ENCODE measurements around the gene NFYC.

Gene NFYC

DNA sequence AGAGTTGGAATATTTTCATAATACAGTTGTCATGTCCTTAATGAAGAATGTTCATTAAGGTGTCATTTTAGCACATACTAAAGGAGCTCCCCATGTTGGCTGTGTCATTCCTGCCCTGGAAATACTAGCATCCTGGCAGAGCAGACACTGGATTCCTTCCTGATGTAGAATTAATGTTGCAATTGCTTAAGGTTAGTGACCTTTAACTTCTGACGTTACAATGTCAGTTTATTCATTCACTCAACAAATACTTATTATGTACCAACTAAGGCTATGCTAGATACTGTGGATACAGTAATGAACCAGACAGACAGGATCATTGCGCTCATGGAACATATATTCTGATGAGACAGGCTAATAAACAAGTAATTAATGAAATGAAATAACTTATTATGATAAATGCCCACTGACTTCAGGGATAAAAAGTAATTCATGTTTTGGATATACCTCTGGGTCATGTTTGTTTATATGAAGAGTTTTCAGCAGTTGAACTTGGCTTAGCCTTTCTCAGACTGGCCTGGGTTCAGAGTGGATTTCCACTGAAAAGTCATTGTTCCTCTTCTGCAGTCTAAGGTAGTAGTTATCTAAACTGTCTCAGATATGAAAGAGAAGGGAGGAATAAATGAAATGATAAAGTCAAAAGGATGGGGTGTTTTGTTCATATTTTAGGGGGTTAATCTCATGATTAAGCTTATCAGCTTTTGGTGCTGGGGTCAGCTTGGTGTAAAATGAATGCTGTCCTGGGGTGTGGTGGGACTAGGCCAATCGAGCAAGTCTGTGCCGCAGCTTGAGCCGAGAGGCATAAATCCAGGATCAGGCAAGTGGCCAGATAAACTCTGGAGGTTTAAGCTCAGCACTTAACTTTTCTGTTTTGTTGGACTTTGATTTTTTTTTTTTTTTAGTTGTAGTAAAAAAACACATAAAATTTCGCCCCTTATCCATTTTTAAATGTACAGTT is 48.8 kb downstream of the NFYC start:
- DNase-seq, result no peak

- no peak for DNase-seq
These were observed 49.7 kb downstream of the NFYC start for GRCh38 chr1:40740997-40741736.

DNA sequence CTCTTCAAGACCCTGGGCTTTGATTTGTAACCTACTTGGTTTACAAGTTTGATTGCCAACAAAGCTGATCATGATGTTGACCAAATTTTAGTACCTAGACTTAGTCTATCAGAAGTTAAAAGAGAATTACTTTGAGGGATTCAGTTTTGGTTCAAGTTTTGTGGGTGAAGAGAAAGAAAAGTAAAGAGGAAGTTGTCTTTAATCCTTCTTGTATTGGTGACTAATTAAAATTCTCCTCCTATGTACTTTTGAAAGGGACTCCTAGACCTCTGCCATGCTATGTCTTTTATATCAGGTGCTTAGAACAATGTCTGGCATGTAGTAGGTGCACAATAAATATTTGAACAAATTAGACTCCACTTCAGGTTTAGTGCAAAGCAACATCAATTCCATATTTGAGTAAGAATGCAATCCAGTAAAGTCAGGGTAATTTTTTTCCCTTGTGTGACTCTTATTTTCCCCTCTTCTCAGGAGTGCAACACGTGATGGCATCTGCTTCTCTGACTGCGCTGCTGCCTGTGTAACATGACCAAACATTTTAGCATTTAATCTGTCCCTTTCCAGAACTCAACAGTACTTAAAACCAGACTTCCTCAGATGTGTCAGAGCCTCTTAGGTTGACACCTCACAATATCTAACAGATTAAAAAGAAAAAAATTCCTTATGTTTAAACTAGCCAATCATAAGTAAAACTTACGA is 51.0 kb downstream of the NFYC start:
- DNase-seq, result no peak

DNA sequence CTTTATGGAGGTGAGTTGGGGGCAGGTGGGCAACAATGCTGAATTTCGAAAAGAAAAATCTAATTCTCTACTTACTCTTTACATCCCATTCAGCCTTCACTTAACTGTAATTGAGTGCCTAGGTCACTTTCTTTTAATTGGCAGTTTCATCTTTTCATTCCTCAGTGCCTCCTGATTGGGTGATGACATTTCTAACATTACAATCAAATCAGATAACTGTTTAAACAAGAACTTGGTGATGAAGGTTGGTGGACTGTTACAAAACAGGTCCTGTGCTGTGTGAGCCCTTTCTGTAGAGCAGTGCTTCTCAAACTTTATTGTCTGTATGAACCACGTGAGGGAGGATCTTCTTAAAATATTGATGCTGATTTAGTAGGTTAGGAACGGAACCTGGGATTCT is 51.9 kb downstream of the NFYC start:
- no peak for DNase-seq

- no peak for DNase-seq
These were observed 52.4 kb downstream of the NFYC start for GRCh38 chr1:40743860-40744259.

DNA sequence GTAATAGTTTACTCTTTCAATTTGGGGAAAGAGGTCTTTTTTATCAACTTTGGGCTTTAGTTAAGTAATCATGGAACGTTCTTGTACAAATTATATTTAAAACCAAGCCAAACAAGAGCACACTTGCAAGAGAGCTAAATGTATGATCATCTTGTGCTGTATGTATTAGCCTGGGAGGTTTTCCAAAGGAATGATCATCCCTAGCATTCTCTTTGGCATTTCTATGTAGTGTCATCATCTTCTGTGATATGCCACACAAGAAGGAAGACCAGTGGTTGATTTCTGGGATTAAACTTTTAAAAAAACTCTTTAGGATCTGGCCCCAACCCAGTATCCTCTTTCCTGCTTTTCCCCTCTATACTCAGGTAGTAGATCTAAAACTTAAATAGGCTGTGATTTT is 53.7 kb downstream of the NFYC start:
- no peak for DNase-seq

- no peak for DNase-seq
These were observed 55.0 kb downstream of the NFYC start for GRCh38 chr1:40746344-40747090.

GRCh38 chr1:40748841-40749718 is 57.6 kb downstream of the NFYC start:
- DNase-seq, result no peak

GRCh38 chr1:40749817-40750216 is 58.3 kb downstream of the NFYC start:
- no peak for DNase-seq

GRCh38 chr1:40750451-40750908 is 59.0 kb downstream of the NFYC start:
- no peak for DNase-seq

GRCh38 chr1:40751802-40752201 is 60.3 kb downstream of the NFYC start:
- DNase-seq, result no peak

DNA sequence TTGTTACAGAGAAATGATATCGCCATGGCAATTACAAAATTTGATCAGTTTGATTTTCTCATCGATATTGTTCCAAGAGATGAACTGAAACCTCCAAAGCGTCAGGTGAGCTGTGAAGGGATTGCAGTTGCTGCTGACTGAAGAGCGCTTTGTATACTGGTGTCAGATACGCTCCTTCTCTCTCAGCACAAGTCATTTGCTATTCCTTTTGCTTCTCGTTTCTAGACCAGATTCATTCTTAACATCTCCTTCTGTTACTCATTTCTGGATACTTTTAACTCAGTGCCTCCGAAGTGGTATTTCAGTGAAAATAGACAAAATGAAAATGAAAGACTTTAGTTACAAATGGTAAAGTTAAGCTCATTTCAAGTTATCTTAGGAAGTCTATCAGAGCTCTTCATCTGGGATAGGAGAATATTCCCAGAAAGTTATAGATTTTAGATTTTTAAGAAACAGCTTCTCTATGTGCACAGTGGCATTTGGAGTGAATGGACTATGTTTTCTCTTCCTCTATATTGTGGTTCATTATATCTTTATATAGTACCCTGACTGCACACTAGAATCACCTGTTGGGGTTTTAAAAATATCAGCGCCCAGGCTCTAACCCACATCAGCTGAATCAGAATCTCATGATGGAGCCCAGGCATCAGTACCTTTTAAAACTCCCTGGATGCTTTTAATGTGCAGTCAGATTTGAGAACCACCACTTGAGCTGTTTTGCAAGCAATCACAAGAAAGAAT is 61.8 kb downstream of the NFYC start:
- no peak for DNase-seq

DNA sequence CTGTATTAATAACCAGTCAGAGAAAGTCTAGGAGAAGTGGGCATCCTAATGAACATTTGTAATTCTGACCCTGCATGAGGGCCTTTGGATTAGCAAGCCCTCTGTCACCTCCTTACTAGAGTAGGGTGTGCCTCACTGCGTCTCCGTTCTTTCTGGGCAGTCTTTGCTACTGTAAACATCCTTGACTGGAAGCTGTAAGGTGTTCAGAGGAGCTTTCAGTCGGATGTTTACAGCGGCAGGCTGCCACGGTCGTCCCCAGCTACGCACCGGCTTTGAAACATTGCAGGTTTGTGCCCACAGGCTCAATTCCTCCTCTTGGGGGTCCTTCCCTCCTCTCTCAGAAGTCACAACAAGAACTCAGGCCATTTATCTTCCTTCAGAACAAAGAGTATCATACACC is 62.7 kb downstream of the NFYC start:
- DNase-seq, result no peak

- DNase-seq, result no peak
These were observed 63.6 kb downstream of the NFYC start for GRCh38 chr1:40755067-40755466.

- no peak for DNase-seq
These were observed 65.0 kb downstream of the NFYC start for GRCh38 chr1:40756523-40756922.

DNA sequence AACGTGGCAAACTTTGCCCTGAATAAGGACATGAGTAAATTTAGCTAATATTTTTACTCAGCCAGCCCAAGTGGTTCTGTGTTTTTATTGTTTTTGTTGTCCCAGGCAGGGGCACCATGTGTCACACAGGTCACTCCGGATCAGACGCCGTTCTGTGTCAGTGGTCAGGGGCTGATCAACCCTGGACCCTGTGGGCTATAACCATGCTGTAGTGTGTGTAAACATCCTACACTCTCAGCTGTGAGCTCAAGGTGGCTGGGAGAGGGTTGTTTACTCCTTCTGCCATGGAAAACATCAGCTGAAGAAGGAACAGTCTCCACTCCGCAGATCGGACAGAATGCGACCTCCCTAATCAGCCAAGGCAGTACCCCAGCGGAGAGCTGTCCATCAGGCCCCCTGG is 65.6 kb downstream of the NFYC start:
- DNase-seq, result no peak

GRCh38 chr1:40758004-40758403 is 66.5 kb downstream of the NFYC start:
- DNase-seq, result no peak

- DNase-seq, result no peak
These were observed 67.3 kb downstream of the NFYC start for GRCh38 chr1:40758578-40759343.

- no peak for DNase-seq
These were observed 69.5 kb downstream of the NFYC start for GRCh38 chr1:40760984-40761383.

All from NCI-H526 (cell line).